ENCODE data around the gene C11orf42.

C11orf42 gene

GRCh38 chr11:6260207-6260726 is 54.9 kb downstream of the C11orf42 start:
- no peak for DNase-seq

Measured in 8988T (cell line).